IMR-90 (cell line): ENCODE data around the gene ZNF644. TPM values are rescaled to one million over a fixed set of nuclear protein-coding genes. Genes with fewer than 3 reads are reported as not detected.

Source experiments
- ATAC-seq: fragments of 200-7000 bp; cut with Tn5 transposase; 2 replicates; pipeline ENCODE4 v1.9.1; 2020; ENCODE audit warnings: low read depth, mild to moderate bottlenecking, moderate library complexity
- BruUV-seq: library from RNA; stranded (reverse); fragments of 400-500 nt; replicated peaks from 2 replicates; lab custom pipeline; 2021; lab: Mats Ljungman, UMichigan
- CTCF ChIA-PET: fragments of 300-600 bp; formaldehyde crosslinking; extraction: SDS; loops from one replicate; lab custom pipeline; 2021; ENCODE audit warnings: antibody characterized with exemption; lab: Yijun Ruan, JAX
- POLR2A ChIA-PET: fragments of 300-600 bp; sonication (Branson Sonifier 250); formaldehyde crosslinking; loops from one replicate; lab custom pipeline; 2022; ENCODE audit warnings: antibody characterized with exemption; ENCODE audit not compliant: unreplicated experiment; lab: Charles Lee
- DNase-seq: peaks from one replicate; pipeline ENCODE4 v3.0.0; 2013
- H2AFZ ChIP-seq: replicated peaks from 2 replicates; pipeline ENCODE3; 2013; ENCODE audit warnings: low read length, mild to moderate bottlenecking; ENCODE audit not compliant: poor library complexity
- H2AK5ac ChIP-seq: 2 replicates; pipeline ENCODE4 v1.6.1; 2013; ENCODE audit warnings: low read depth, low read length, inconsistent platforms
- H2AK9ac ChIP-seq: replicated peaks from 2 replicates; pipeline ENCODE3; 2013; ENCODE audit warnings: mild to moderate bottlenecking, low read depth, low read length, moderate library complexity; ENCODE audit not compliant: poor library complexity
- H2BK120ac ChIP-seq: 2 replicates; pipeline ENCODE4 v1.6.1; 2013; ENCODE audit warnings: low read depth, low read length, inconsistent platforms
- H2BK15ac ChIP-seq: 3 replicates; pipeline ENCODE4 v1.6.1; 2013; ENCODE audit warnings: low read depth, low read length, inconsistent platforms
- H2BK20ac ChIP-seq: 2 replicates; pipeline ENCODE4 v1.6.1; 2013; ENCODE audit warnings: low read depth, mild to moderate bottlenecking, inconsistent platforms, low read length, moderate library complexity
- H2BK5ac ChIP-seq: 2 replicates; pipeline ENCODE4 v1.6.1; 2013; ENCODE audit warnings: mild to moderate bottlenecking, low read depth, low read length, inconsistent platforms; ENCODE audit not compliant: poor library complexity, severe bottlenecking
- H3K14ac ChIP-seq: replicated peaks from 2 replicates; pipeline ENCODE4 v1.6.1; 2013; ENCODE audit warnings: low read depth, low read length, inconsistent platforms
- H3K18ac ChIP-seq: 2 replicates; pipeline ENCODE4 v1.6.1; 2013; ENCODE audit warnings: low read depth, low read length, control low read depth
- H3K23ac ChIP-seq: 2 replicates; pipeline ENCODE4 v1.6.1; 2013; ENCODE audit warnings: low read depth, low read length, inconsistent platforms
- H3K27ac ChIP-seq: 2 replicates; pipeline ENCODE4 v1.5.1; 2013; ENCODE audit warnings: mild to moderate bottlenecking, control low read depth, low read length; ENCODE audit not compliant: insufficient read depth
- H3K27me3 ChIP-seq: 2 replicates; pipeline ENCODE4 v1.6.1; 2013; ENCODE audit warnings: low read length; ENCODE audit not compliant: control insufficient read depth, insufficient read depth
- H3K36me3 ChIP-seq: 2 replicates; pipeline ENCODE4 v1.6.1; 2013; ENCODE audit warnings: low read length, mixed read lengths; ENCODE audit not compliant: control insufficient read depth, insufficient read depth
- H3K4ac ChIP-seq: 2 replicates; pipeline ENCODE4 v1.6.1; 2013; ENCODE audit warnings: low read depth, low read length, inconsistent platforms
- H3K4me1 ChIP-seq: 2 replicates; pipeline ENCODE4 v1.6.1; 2013; ENCODE audit warnings: low read length, mixed read lengths; ENCODE audit not compliant: control insufficient read depth, insufficient read depth
- H3K4me2 ChIP-seq: 2 replicates; pipeline ENCODE4 v1.6.1; 2013; ENCODE audit warnings: low read depth, mild to moderate bottlenecking, control low read depth, low read length, moderate library complexity
- H3K4me3 ChIP-seq: 2 replicates; pipeline ENCODE4 v1.5.1; 2013; ENCODE audit warnings: low read depth, mild to moderate bottlenecking, control low read depth, low read length, moderate library complexity; ENCODE audit not compliant: insufficient read depth
- H3K56ac ChIP-seq: 2 replicates; pipeline ENCODE4 v1.6.1; 2013; ENCODE audit warnings: low read length, inconsistent platforms; ENCODE audit not compliant: insufficient read depth; ENCODE audit errors: extremely low read depth
- H3K79me1 ChIP-seq, 2 experiments: 2 replicates each; pipeline ENCODE4 v1.6.1; 2013; ENCODE audit warnings: low read length in 2 of 2, inconsistent platforms in 1 of 2, low read depth in 1 of 2
- H3K9ac ChIP-seq: 2 replicates; pipeline ENCODE4 v1.6.1; 2013; ENCODE audit warnings: low read depth, low read length, control low read depth
- H3K9me1 ChIP-seq: 2 replicates; pipeline ENCODE4 v1.6.1; 2013; ENCODE audit warnings: low read length, inconsistent platforms; ENCODE audit not compliant: insufficient read depth
- H3K9me3 ChIP-seq: 2 replicates; pipeline ENCODE4 v1.6.1; 2013; ENCODE audit warnings: low read length; ENCODE audit not compliant: control insufficient read depth, insufficient read depth
- H4K20me1 ChIP-seq: 2 replicates; pipeline ENCODE4 v1.6.1; 2013; ENCODE audit warnings: low read length, inconsistent platforms; ENCODE audit not compliant: insufficient read depth
- H4K5ac ChIP-seq: 2 replicates; pipeline ENCODE4 v1.6.1; 2013; ENCODE audit warnings: mild to moderate bottlenecking, low read depth, low read length, control low read depth
- H4K8ac ChIP-seq, 2 experiments: 2 replicates each; pipeline ENCODE4 v1.6.1; 2013; ENCODE audit warnings: low read depth in 2 of 2, low read length in 2 of 2, control low read depth in 1 of 2, inconsistent platforms in 1 of 2
- H4K91ac ChIP-seq: 2 replicates; pipeline ENCODE4 v1.6.1; 2013; ENCODE audit warnings: low read depth, low read length, inconsistent platforms; ENCODE audit not compliant: insufficient read depth
- BHLHE40 ChIP-seq: fragments of 150-350 bp; IDR thresholded peaks from 2 replicates; pipeline ENCODE4 v1.6.1; 2016; ENCODE audit warnings: mild to moderate bottlenecking, low read depth, low read length
- CEBPB ChIP-seq: IDR thresholded peaks from 2 replicates; pipeline ENCODE4 v1.6.1; 2012; ENCODE audit warnings: low read depth, low read length, improper control_type of control experiment
- CHD1 ChIP-seq: IDR thresholded peaks from 2 replicates; pipeline ENCODE4 v1.6.1; 2012; ENCODE audit warnings: low read depth, low read length, improper control_type of control experiment
- CTCF ChIP-seq: conservative IDR thresholded peaks from 2 replicates; pipeline ENCODE4 v1.5.1; 2012; ENCODE audit warnings: mild to moderate bottlenecking, low read depth, low read length, improper control_type of control experiment
- ELK1 ChIP-seq: fragments of 150-350 bp; IDR thresholded peaks from 2 replicates; pipeline ENCODE4 v1.6.1; 2016; ENCODE audit warnings: low read depth, mild to moderate bottlenecking, low read length, moderate library complexity, borderline replicate concordance
- FOS ChIP-seq: fragments of 150-350 bp; IDR thresholded peaks from 2 replicates; pipeline ENCODE4 v1.6.1; 2016; ENCODE audit warnings: low read depth, low read length
- MAFK ChIP-seq: IDR thresholded peaks from 2 replicates; pipeline ENCODE4 v1.6.1; 2012; ENCODE audit warnings: low read depth, low read length, improper control_type of control experiment
- MAZ ChIP-seq: IDR thresholded peaks from 2 replicates; pipeline ENCODE4 v1.6.1; 2012; ENCODE audit warnings: low read depth, mild to moderate bottlenecking, low read length, improper control_type of control experiment, moderate library complexity, borderline replicate concordance
- MXI1 ChIP-seq: IDR thresholded peaks from 2 replicates; pipeline ENCODE4 v1.6.1; 2012; ENCODE audit warnings: low read depth, mild to moderate bottlenecking, low read length, moderate library complexity, borderline replicate concordance
- NFE2L2 ChIP-seq: fragments of 150-350 bp; IDR thresholded peaks from 2 replicates; pipeline ENCODE4 v1.6.1; 2016; ENCODE audit warnings: low read depth, mild to moderate bottlenecking, low read length
- POLR2A ChIP-seq: IDR thresholded peaks from 2 replicates; pipeline ENCODE4 v1.6.1; 2012; ENCODE audit warnings: mild to moderate bottlenecking, low read depth, low read length
- RAD21 ChIP-seq: IDR thresholded peaks from 2 replicates; pipeline ENCODE4 v1.6.1; 2012; ENCODE audit warnings: low read length, improper control_type of control experiment
- RCOR1 ChIP-seq: IDR thresholded peaks from 2 replicates; pipeline ENCODE4 v1.6.1; 2012; ENCODE audit warnings: mild to moderate bottlenecking, low read length, improper control_type of control experiment; ENCODE audit not compliant: insufficient replicate concordance
- RFX5 ChIP-seq: IDR thresholded peaks from 2 replicates; pipeline ENCODE4 v1.8.0; 2012; ENCODE audit warnings: low read depth, mild to moderate bottlenecking, low read length, moderate library complexity
- SMC3 ChIP-seq: fragments of 150-350 bp; IDR thresholded peaks from 2 replicates; pipeline ENCODE4 v1.6.1; 2016; ENCODE audit warnings: low read depth, mild to moderate bottlenecking, antibody characterized with exemption, low read length, moderate library complexity
- WGBS, 2 experiments: methylation state at CpG; one replicate each; pipeline versions ENCODE4 v1.1.5 to v1.1.7; 2013; ENCODE audit warnings: missing lambda C conversion rate in 2 of 2; ENCODE audit not compliant: insufficient read length in 1 of 2; ENCODE audit errors: extremely low coverage in 2 of 2; 5-methylcytosine and 5-hydroxymethylcytosine counted together
- dilution Hi-C: fragments of 300-500 bp; cut with HindIII; formaldehyde crosslinking; loops from one replicate; pipeline ENCODE4 v1.14.3; 2018; ENCODE audit warnings: low sequenced_read_pairs; ENCODE audit not compliant: unreplicated experiment
- in situ Hi-C: fragments of 300-500 bp; cut with MboI; formaldehyde crosslinking; loops from 3 replicates; pipeline ENCODE4 v1.14.3; 2019; ENCODE audit warnings: low sequenced_read_pairs, inconsistent platforms, mixed read lengths
- intact Hi-C: fragments of 100-400 bp; cut with micrococcal nuclease; formaldehyde crosslinking; loops from 2 replicates; pipeline ENCODE4 v1.10.0; 2022
- polyA plus RNA-seq, 3 experiments: library from polyadenylated mRNA; depleted of rRNA; stranded (reverse); fragments of >200 nt; gene quantifications; 2 replicates each; pipeline ENCODE4 v1.2.3, GENCODE V29; 2012; ENCODE audit warnings: low replicate concordance in 1 of 3
- total RNA-seq: library from RNA; depleted of rRNA; stranded (reverse); fragments of >200 nt; gene quantifications from 2 replicates; pipeline ENCODE4 v1.2.3, GENCODE V29; 2012
- TF ChIP-seq, protein P1 (sequence below): fragments of 150-350 bp; IDR thresholded peaks from 2 replicates; pipeline ENCODE4 v1.6.1; 2017; ENCODE audit warnings: mild to moderate bottlenecking, antibody characterized with exemption, low read length, low read depth

ZNF644 gene
- total and polyA plus RNA-seq, 2 of the 4 experiments (the other 2 are of a cell fraction), result 9.0 to 45.3 TPM

DNA sequence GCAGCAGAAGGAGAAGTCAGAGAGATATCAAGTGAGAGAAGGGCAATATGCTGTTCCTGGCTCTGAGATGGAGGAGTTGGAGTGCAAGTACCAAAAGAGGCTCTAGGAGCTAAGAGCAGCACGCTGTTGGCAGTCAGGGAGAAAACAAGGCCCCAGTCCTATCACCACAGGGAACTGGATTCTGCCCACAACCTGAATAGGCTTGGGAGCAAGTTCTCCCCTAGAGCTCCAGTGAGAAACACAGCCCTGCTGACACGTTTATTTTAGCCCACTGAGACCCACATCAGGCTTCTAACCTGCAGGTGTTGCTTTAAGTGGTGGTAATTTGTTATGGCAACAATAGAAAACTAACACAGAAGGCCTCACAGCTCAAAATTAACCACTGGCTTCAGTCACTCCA lies 31.8 kb upstream of the ZNF644 start:
- no CpG with 5 or more reads among the region's 2 CpGs for WGBS, 2 experiments
- ATAC-seq (no peak), DNase-seq (no peak)
- CTCF ChIA-PET, result interaction anchor here (1.0 kb wide), 1 partner anchor 112 kb away, joined by 4 read pairs; no protein-coding TSS in a partner anchor
- no peak overlapping the region for H3K14ac ChIP-seq
- H2BK5ac ChIP-seq, result no peak overlapping the region
- no peak overlapping the region for H3K4me3 ChIP-seq
- H3K18ac ChIP-seq, result no peak overlapping the region
- no peak overlapping the region for H4K91ac ChIP-seq
- no peak overlapping the region for H2BK120ac ChIP-seq
- H3K23ac ChIP-seq, result no peak overlapping the region
- H3K79me1 ChIP-seq, result no peaks in the 10 kb centered on the region
- H2AFZ ChIP-seq, result no peak overlapping the region
- no peaks in the 10 kb centered on the region for H3K9me1 ChIP-seq
- H4K20me1 ChIP-seq, result no peaks in the 10 kb centered on the region
- H3K56ac ChIP-seq, result no peak overlapping the region
- no peak overlapping the region for H4K8ac ChIP-seq
- dilution Hi-C loops (no loop called here), in situ Hi-C loops (no loop called here), intact Hi-C loops (no loop called here)
- no peaks in the 10 kb centered on the region for H3K36me3 ChIP-seq
- no TSS peak for BruUV-seq
- H3K4ac ChIP-seq, result no peak overlapping the region
- H3K4me1 ChIP-seq, result no peaks in the 10 kb centered on the region
- no peak overlapping the region for H3K4me2 ChIP-seq
- TF ChIP-seq MAZ (no peak), MXI1 (no peak), FOS (no peak), ELK1 (no peak), RAD21 (no peak), POLR2A (no peak), CTCF (no peak), RCOR1 (no peak), SMC3 (no peak), BHLHE40 (no peak), MAFK (no peak), CEBPB (no peak), CHD1 (no peak), NFE2L2 (no peak), RFX5 (no peak)
- TF ChIP-seq, protein P1, sequence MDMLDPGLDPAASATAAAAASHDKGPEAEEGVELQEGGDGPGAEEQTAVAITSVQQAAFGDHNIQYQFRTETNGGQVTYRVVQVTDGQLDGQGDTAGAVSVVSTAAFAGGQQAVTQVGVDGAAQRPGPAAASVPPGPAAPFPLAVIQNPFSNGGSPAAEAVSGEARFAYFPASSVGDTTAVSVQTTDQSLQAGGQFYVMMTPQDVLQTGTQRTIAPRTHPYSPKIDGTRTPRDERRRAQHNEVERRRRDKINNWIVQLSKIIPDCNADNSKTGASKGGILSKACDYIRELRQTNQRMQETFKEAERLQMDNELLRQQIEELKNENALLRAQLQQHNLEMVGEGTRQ, result no peak
- no peak overlapping the region for H2BK20ac ChIP-seq
- H2AK5ac ChIP-seq, result no peak overlapping the region
- H3K27ac ChIP-seq, result no peak overlapping the region
- H3K9ac ChIP-seq, result no peak overlapping the region
- H4K5ac ChIP-seq, result no peak overlapping the region
- peaks cover 1% of the 10 kb centered on the region; the same call in 1 of the 2 replicates for H3K27me3 ChIP-seq
- POLR2A ChIA-PET, result no interaction called here
- no peaks in the 10 kb centered on the region for H3K9me3 ChIP-seq
- no peak overlapping the region for H2AK9ac ChIP-seq
- no peak overlapping the region for H2BK15ac ChIP-seq
